Measurements from ENCODE around the gene PSMG2.

The PSMG2 gene

GRCh38 chr18:12766986-12767433 lies 64.2 kb downstream of the PSMG2 start:
- no peak for DNase-seq (ENCODE audit: low read depth)

- no peak for DNase-seq (ENCODE audit: low read depth)
Measured at GRCh38 chr18:12767580-12768155, 64.8 kb downstream of the PSMG2 start.

- no peak for DNase-seq (ENCODE audit: low read depth)
Measured at GRCh38 chr18:12768625-12769024, 65.8 kb downstream of the PSMG2 start.

GRCh38 chr18:12769136-12769535 lies 66.3 kb downstream of the PSMG2 start:
- no peak for DNase-seq (ENCODE audit: low read depth)

GRCh38 chr18:12769644-12770440 lies 67.0 kb downstream of the PSMG2 start:
- no peak for DNase-seq (ENCODE audit: low read depth)

- no peak for DNase-seq (ENCODE audit: low read depth)
Measured at GRCh38 chr18:12770469-12771219, 67.8 kb downstream of the PSMG2 start.

GRCh38 chr18:12772111-12772510 lies 69.3 kb downstream of the PSMG2 start:
- DNase-seq (ENCODE audit: low read depth) = no peak

- DNase-seq (ENCODE audit: low read depth) = no peak
Measured at GRCh38 chr18:12773369-12773768, 70.5 kb downstream of the PSMG2 start.

- DNase-seq (ENCODE audit: low read depth) = no peak
Measured at GRCh38 chr18:12774982-12775381, 72.1 kb downstream of the PSMG2 start.

Measured in non-pigmented ciliary epithelial cell (primary cell).